Measurements from ENCODE around the gene NIPAL1. TPM values are rescaled to one million over a fixed set of nuclear protein-coding genes. Genes with fewer than 3 reads are reported as not detected.

NIPAL1 gene
- polyA plus RNA-seq, 1 donor from 2014 or later: 0.85 TPM

GRCh38 chr4:48021100-48021499, 4.5 kb downstream of the NIPAL1 start:
- no peak overlapping the region for H3K27ac ChIP-seq (ENCODE audit: low read length)
- H3K79me2 ChIP-seq (replicated peaks; ENCODE audit: insufficient read depth, low read length): no peaks in the 10 kb centered on the region
- H3K9me2 ChIP-seq (ENCODE audit: insufficient read depth, low read length): no peaks in the 10 kb centered on the region
- H3F3A ChIP-seq (ENCODE audit: insufficient read depth, low read length, poor library complexity, severe bottlenecking): no peaks in the 10 kb centered on the region
- H2AFZ ChIP-seq (ENCODE audit: low read depth, low read length): no peak overlapping the region
- TF ChIP-seq POLR2AphosphoS5 (IDR thresholded peaks at IDR 0.05) (no peak), REST (IDR thresholded peaks at IDR 0.05; ENCODE audit: borderline replicate concordance) (no peak), MXI1 (conservative IDR thresholded peaks at IDR 0.05; ENCODE audit: poor library complexity, severe bottlenecking) (no peak), RAD21 (conservative IDR thresholded peaks at IDR 0.05) (no peak), SMC3 (conservative IDR thresholded peaks at IDR 0.05; ENCODE audit: poor library complexity) (no peak), EZH2 (IDR thresholded peaks at IDR 0.05; ENCODE audit: borderline replicate concordance, insufficient read depth, low read length, poor library complexity, severe bottlenecking) (no peak), EP300 (conservative IDR thresholded peaks at IDR 0.05; ENCODE audit: poor library complexity, severe bottlenecking) (no peak), TAF1 (IDR thresholded peaks at IDR 0.05; ENCODE audit: low read depth) (no peak), CTCF (IDR thresholded peaks at IDR 0.05; ENCODE audit: poor library complexity, severe bottlenecking) (no peak)
- no peaks in the 10 kb centered on the region for H4K20me1 ChIP-seq (ENCODE audit: insufficient read depth)
- H3K36me3 ChIP-seq (ENCODE audit: insufficient read depth, low read length): no peaks in the 10 kb centered on the region
- H3K4me3 ChIP-seq (ENCODE audit: low read length): no peak overlapping the region
- peaks cover 32% of the 10 kb centered on the region for H3K27me3 ChIP-seq (ENCODE audit: insufficient read depth, low read depth, low read length)
- H3K4me2 ChIP-seq (ENCODE audit: low read length): no peak overlapping the region
- H3K9me3 ChIP-seq (ENCODE audit: low read length): no peaks in the 10 kb centered on the region
- H3K9ac ChIP-seq (ENCODE audit: low read length): no peak overlapping the region

GRCh38 chr4:48022192-48022799, 5.7 kb downstream of the NIPAL1 start:
- Histone ChIP-seq H3K4me2 (ENCODE audit: low read length) (no peak overlapping the region), H3K27me3 (ENCODE audit: insufficient read depth, low read depth, low read length) (peaks cover 24% of the 10 kb centered on the region), H3K27ac (ENCODE audit: low read length) (no peak overlapping the region), H3K9ac (ENCODE audit: low read length) (no peak overlapping the region), H4K20me1 (ENCODE audit: insufficient read depth) (no peaks in the 10 kb centered on the region), H3K4me3 (ENCODE audit: low read length) (no peak overlapping the region), H3K9me3 (ENCODE audit: low read length) (no peaks in the 10 kb centered on the region), H3K36me3 (ENCODE audit: insufficient read depth, low read length) (no peaks in the 10 kb centered on the region), H3F3A (ENCODE audit: insufficient read depth, low read length, poor library complexity, severe bottlenecking) (no peaks in the 10 kb centered on the region), H2AFZ (ENCODE audit: low read depth, low read length) (no peak overlapping the region), H3K9me2 (ENCODE audit: insufficient read depth, low read length) (no peaks in the 10 kb centered on the region), H3K79me2 (replicated peaks; ENCODE audit: insufficient read depth, low read length) (no peaks in the 10 kb centered on the region)
- TF ChIP-seq RAD21 (conservative IDR thresholded peaks at IDR 0.05) (no peak), TAF1 (IDR thresholded peaks at IDR 0.05; ENCODE audit: low read depth) (no peak), EP300 (conservative IDR thresholded peaks at IDR 0.05; ENCODE audit: poor library complexity, severe bottlenecking) (no peak), SMC3 (conservative IDR thresholded peaks at IDR 0.05; ENCODE audit: poor library complexity) (no peak), EZH2 (IDR thresholded peaks at IDR 0.05; ENCODE audit: borderline replicate concordance, insufficient read depth, low read length, poor library complexity, severe bottlenecking) (no peak), REST (IDR thresholded peaks at IDR 0.05; ENCODE audit: borderline replicate concordance) (no peak), CTCF (IDR thresholded peaks at IDR 0.05; ENCODE audit: poor library complexity, severe bottlenecking) (no peak)

Measured in neural cell (in vitro differentiated cells).